Skeletal muscle satellite cell (primary cell): ENCODE data around the gene AGPAT1.

Experiments
- H3K27me3 ChIP-seq: 2 replicates; pipeline ENCODE4 v1.7.0; 2013; ENCODE audit warnings: low read length; ENCODE audit not compliant: control insufficient read depth, insufficient read depth
- H3K36me3 ChIP-seq: 2 replicates; pipeline ENCODE4 v1.7.0; 2013; ENCODE audit warnings: mild to moderate bottlenecking, control low read depth, low read length; ENCODE audit not compliant: insufficient read depth
- H3K4me1 ChIP-seq: 2 replicates; pipeline ENCODE4 v1.7.0; 2013; ENCODE audit warnings: low read length; ENCODE audit not compliant: control insufficient read depth, insufficient read depth
- H3K4me2 ChIP-seq: 2 replicates; pipeline ENCODE4 v1.7.0; 2013; ENCODE audit warnings: mild to moderate bottlenecking, low read length
- H3K4me3 ChIP-seq: 2 replicates; pipeline ENCODE4 v1.7.0; 2013; ENCODE audit warnings: low read length
- H3K9ac ChIP-seq: 2 replicates; pipeline ENCODE4 v1.7.0; 2013; ENCODE audit warnings: mild to moderate bottlenecking, low read depth, low read length, moderate library complexity
- H3K9me3 ChIP-seq: replicated peaks from 2 replicates; pipeline ENCODE4 v1.7.0; 2013; ENCODE audit warnings: mild to moderate bottlenecking, control low read depth, low read length

The AGPAT1 gene

DNA sequence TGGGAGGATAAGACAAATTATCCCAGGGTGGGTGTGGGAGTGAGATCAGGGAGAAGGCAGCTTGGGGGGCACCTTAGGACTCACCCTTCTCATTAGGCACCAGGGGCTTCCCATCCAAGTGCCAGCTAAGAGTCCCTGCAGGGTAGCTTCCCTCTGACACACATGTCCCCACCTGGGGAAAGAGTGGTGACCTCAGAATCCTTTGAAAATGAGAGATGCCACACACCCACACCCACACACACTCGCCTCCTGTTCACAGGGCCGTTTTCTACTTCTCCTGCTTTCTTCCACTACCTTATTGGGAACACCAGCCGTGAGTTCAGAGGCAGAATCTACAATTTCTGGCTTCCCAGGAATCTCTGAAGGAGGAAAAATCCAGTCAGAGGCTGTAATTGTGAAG lies 7.1 kb upstream of the AGPAT1 start:
- Histone ChIP-seq H3K9ac (no peak overlapping the region), H3K4me3 (no peak overlapping the region), H3K4me1 (peaks cover 20% of the 10 kb centered on the region), H3K36me3 (peaks cover 40% of the 10 kb centered on the region), H3K9me3 (no peaks in the 10 kb centered on the region), H3K4me2 (no peak overlapping the region), H3K27me3 (no peaks in the 10 kb centered on the region)

DNA sequence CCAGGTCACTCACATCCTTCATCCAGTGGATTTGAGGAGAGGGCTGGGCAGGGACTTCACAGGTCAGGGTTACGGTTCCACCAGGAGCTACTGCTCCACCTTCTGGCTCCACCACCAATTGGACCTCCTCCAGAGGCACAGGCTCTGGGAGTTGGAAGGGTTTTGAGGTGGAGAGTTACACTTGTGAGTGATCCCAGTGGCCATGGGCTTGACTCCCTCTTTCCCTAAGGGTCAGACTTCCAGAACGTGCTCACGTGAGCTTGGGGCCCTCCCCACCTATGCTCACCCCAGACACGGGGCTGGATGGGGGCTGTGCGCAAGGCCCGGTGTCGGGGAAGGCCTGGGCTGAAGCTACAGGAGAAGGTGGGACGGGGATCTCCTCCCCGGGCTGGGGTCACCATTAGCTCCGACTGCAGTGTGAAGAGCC lies 6.7 kb upstream of the AGPAT1 start:
- peaks cover 36% of the 10 kb centered on the region for H3K36me3 ChIP-seq
- H3K4me3 ChIP-seq = no peak overlapping the region
- no peak overlapping the region for H3K9ac ChIP-seq
- no peaks in the 10 kb centered on the region for H3K27me3 ChIP-seq
- H3K4me2 ChIP-seq = no peak overlapping the region
- H3K4me1 ChIP-seq = peaks cover 15% of the 10 kb centered on the region
- no peaks in the 10 kb centered on the region for H3K9me3 ChIP-seq

DNA sequence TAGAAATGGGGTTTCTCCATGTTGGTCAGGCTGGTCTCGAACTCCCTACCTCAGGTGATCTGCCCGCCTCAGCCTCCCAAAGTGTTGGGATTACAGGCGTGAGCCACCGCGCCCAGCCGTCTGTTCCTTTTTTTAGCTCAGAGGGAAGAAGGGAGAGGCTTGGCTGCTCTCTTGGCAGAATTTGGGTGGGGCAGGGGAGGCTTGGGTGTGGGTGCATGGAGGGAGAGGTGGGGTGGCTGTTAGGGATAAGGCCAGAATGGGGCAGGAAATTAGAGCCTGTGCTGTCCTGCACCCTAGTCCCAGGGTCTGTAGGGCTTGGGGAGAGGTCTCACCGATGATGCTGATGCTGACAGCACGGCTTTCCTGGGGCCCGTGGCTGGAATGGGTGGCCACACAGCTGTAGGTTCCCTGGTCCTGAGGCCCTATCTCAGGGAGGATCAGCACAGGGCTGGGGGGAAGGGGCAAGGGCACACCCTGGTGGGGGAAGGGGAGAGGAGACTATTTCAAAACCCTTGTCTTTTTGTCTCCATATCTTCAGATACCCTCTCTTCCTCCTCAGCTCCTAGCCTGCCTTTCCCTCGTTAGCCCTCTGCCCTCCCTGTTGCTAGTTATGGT lies 6.1 kb upstream of the AGPAT1 start:
- Histone ChIP-seq H3K27me3 (no peaks in the 10 kb centered on the region), H3K9ac (no peak overlapping the region), H3K36me3 (peaks cover 30% of the 10 kb centered on the region), H3K4me2 (no peak overlapping the region), H3K4me3 (no peak overlapping the region), H3K4me1 (peaks cover 17% of the 10 kb centered on the region), H3K9me3 (no peaks in the 10 kb centered on the region)

DNA sequence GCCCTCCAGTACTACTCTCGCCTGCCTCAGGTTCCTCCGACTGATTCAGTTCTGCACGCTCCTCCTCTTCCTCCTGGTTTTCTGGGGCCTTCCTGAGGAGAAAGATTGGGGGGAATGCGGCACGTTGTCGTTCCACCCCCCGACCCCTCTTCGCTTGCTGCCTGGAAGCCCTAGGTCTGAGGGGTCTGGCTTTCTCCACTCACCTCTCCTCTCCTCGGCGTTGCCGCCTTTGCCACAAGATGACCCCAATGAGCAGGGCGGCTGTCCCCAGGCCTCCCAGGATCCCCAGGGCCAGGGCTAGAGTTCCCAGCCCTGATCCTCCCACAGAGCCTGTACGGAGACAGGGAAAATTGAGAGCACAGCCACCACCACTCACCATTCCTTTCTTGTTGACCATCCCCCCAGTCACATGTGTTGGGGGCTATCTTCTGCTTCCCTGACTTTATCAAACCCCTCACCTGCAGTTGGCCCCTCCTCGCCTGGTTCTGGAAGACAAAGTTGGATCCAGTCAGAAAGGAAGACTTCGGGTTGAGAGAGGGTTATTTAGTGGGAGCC lies 5.3 kb upstream of the AGPAT1 start:
- Histone ChIP-seq H3K4me3 (no peak overlapping the region), H3K36me3 (peaks cover 22% of the 10 kb centered on the region), H3K9me3 (no peaks in the 10 kb centered on the region), H3K27me3 (no peaks in the 10 kb centered on the region), H3K4me2 (no peak overlapping the region), H3K9ac (no peak overlapping the region), H3K4me1 (peaks cover 25% of the 10 kb centered on the region)

DNA sequence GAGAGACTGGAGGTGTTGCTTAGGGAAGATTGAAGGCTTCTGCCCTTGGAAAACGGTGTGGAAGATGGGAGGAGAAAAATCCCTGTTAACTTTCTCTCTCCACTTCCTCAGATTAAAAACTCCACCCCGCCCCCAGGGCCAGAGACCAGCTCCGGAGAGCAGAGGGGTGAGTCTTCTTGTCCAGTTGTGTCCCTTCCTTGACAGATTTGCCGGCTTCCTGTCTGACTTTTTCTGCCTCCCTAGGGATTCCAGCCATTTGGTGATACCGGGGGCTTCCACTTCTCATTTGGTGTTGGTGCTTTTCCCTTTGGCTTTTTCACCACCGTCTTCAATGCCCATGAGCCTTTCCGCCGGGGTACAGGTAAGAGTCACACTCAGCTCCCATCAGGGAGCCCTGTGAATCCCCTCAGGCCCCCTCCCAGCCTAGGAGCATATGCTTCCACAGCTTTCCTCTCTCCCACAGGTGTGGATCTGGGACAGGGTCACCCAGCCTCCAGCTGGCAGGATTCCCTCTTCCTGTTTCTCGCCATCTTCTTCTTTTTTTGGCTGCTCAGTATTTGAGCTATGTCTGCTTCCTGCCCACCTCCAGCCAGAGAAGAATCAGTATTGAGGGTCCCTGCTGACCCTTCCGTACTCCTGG lies 4.0 kb upstream of the AGPAT1 start:
- H3K4me1 ChIP-seq = peaks cover 26% of the 10 kb centered on the region
- no peak overlapping the region for H3K9ac ChIP-seq
- no peak overlapping the region for H3K4me3 ChIP-seq
- H3K36me3 ChIP-seq = peaks cover 20% of the 10 kb centered on the region
- H3K9me3 ChIP-seq = no peaks in the 10 kb centered on the region
- no peak overlapping the region for H3K4me2 ChIP-seq
- no peaks in the 10 kb centered on the region for H3K27me3 ChIP-seq

DNA sequence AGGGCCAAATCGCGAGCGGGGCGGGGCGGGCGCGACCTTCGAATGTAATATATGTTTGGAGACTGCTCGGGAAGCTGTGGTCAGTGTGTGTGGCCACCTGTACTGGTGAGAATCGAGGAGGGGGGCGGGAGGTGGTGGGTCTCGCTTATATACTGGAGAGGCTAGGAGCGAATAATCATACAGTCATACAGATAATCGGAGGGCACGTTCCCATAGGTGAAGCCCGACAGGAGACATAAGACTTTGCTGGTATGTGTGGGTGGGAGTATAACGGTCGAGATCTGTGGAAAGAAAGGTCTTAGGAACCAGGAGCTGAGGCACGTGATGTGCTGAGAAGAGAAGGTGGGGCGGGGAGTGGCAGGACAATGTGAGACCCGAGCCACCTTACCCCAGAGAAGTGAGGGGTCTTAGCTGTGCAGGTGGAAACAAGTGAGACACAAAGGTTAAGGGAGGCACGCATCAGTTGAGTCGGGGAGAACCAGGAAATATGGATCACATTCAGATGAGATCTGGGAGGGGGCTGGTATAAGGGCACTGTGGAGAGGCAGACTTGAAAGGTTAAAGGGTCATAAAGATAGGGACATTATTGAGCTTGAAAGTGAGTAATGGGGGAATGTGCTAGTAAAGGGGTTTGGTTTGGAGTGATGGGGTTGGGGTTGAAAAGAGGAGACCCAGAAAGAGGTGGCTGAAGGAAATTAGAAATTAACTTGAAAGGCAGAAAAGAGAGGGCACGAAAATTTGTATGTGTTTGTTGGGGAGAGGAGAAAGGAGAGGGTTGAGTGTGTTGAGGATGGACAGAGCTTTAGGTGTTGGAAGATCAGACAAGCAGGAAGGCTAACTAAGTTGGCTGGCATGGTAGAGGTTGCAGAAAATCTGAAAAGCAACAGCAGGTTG lies 2.9 kb upstream of the AGPAT1 start:
- H3K4me1 ChIP-seq = peaks cover 32% of the 10 kb centered on the region
- H3K9ac ChIP-seq = peak overlapping the region; percentile 97

DNA sequence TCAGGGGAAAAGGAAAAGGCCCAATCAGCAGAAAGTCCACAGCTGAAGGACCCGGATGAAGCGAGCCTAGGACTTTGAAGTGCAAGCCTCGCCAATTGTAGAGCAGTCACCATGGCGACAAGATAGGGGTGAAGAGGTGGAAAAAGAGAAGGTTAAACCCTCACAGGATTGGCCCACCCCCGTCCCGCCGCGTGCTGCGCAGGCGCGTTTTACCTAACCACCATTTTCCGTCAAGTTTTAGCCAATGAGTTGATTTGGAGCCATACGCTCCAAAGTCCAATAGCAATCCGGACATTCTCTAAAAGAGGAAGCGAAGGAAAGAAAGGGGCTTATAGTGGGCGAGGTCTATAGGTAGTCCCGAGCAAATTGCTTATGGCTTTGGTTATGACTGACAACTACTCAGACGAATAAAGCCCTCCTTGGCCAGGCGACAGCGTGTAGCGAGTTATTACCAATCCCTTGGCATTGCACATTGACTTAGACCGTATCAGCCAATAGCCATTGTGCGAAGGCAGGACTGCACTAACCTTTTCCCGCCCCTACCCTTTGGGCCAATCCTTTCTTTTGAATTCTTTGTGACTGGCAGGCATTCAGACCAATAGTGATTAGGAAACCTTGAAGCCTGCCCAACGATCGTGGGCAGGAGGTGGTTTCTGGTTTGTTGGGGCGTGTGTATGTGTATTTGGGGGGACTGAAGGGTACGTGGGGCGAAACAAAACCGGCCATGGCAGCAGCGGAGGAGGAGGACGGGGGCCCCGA lies 2.1 kb upstream of the AGPAT1 start, which contains the start of gene RNF5:
RNF5 (plus strand) TSS at position 618 of the 759 bp plus-strand sequence; CDS start at position 725, 107 bp downstream.
- Histone ChIP-seq H3K4me2 (peak within 1 kb of the TSS; percentile 93), H3K9ac (peak within 1 kb of the TSS; percentile 97), H3K4me3 (peak within 1 kb of the TSS; percentile 94), H3K36me3 (peaks cover 6% of the 10 kb centered on the region), H3K27me3 (no peaks in the 10 kb centered on the region), H3K9me3 (no peaks in the 10 kb centered on the region), H3K4me1 (peaks cover 32% of the 10 kb centered on the region)

More for the DNA sequence above, 2.9 kb upstream of the AGPAT1 start:
- Histone ChIP-seq H3K27me3 (no peaks in the 10 kb centered on the region), H3K36me3 (peaks cover 14% of the 10 kb centered on the region), H3K4me3 (peak overlapping the region; percentile 94), H3K9me3 (no peaks in the 10 kb centered on the region), H3K4me2 (peak overlapping the region; percentile 93)

DNA sequence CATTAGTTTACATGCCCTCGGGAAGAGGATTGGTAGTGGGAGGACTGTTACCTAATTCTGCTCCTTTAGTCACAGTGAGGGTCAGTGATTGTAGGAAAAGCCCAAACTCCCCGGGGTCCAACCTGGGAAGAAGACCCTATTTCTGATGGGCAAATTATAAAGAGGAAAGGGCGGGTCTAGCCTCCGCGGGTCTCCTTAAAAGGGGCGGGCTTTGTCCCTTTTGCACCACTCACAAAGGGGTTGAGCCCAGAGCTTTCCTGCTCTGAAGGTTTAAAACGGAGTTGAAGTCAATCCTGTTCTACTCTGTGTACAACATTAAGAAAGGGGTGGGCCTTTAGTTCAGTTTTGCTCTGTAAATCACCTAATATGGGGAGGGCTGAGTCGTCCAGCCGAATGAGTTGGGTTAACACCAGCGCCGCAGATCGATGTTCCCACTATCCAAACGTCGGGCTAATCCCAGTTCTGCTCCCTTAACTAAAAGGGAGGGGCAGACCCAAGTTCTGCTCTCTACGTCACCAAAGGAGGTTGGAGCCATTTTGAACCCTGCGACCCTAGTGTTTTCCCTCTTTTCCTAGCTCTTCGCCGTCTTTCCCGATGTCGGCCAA lies 1.4 kb upstream of the AGPAT1 start:
- Histone ChIP-seq H3K4me1 (peaks cover 32% of the 10 kb centered on the region), H3K36me3 (no peaks in the 10 kb centered on the region), H3K9me3 (no peaks in the 10 kb centered on the region), H3K4me2 (peak overlapping the region; percentile 85), H3K4me3 (peak overlapping the region; percentile 94), H3K27me3 (no peaks in the 10 kb centered on the region), H3K9ac (peak overlapping the region; percentile 97)

DNA sequence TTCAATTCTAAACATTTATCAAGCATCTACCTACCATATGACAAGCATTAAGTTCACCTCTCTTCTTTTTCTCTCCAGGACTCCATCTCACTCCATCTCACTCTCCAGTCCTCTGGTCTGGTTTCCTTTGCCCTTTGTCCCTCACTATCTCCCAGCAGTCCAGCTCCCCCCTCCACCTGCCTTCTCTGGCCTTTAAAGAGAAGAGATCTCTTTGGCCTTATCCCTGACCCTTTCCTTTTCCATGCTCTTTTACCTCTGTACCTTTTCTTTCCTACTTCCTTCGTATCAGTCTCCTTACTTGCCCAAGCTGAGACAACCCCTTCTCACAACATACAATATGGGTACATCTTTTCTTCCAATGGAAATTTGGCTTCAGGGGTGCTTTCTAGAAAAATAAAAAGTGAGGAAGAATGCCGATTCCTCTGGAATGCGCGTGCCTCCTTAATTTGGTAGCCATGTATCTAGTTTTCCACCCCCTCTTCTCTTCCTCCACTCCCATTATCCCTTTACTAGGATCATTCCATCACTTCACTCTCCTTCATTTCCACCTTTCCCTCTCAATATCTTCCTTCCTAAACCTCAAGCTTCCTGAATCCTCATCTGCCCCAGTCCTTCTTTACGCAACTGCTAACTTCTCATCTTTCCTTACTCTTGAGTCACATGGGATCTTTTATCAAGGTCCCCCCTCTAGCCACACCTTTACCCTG lies 745 bp upstream of the AGPAT1 start:
- Histone ChIP-seq H3K9ac (peak overlapping the region; percentile 97), H3K27me3 (no peaks in the 10 kb centered on the region), H3K36me3 (no peaks in the 10 kb centered on the region), H3K4me1 (peaks cover 32% of the 10 kb centered on the region), H3K9me3 (no peaks in the 10 kb centered on the region), H3K4me3 (peak overlapping the region; percentile 94), H3K4me2 (peak overlapping the region; percentile 85)

DNA sequence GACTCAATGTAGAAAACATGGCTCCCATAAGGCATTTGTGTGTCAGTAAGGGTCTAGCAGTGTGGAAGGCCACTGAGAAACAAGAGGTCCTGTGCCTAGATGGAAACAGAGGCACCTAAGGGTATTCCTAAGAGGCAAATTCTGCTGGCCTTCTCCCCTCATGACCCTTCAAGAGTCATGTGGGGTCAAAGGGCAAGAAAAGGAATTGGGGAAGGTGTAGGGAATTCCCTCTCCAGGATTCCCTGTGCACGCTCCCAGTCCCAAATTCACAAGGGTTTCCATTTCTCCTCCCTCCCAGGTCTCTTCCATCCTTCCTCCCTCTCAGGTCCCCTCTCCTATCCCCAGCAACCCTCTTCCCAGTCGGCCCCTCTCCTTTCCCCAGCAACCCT lies 568 bp downstream of the AGPAT1 start:
- Histone ChIP-seq H3K27me3 (no peaks in the 10 kb centered on the region), H3K9ac (peak overlapping the region; percentile 97), H3K4me3 (peak overlapping the region; percentile 94), H3K4me2 (peak overlapping the region; percentile 95), H3K36me3 (peaks cover 9% of the 10 kb centered on the region), H3K9me3 (no peaks in the 10 kb centered on the region), H3K4me1 (peaks cover 32% of the 10 kb centered on the region)
